GM12875 (cell line): Measurements from ENCODE around the gene DNAJC24.
"Not testable (repeated sequence)": the region's sequence is repeated elsewhere in the genome, so short reads cannot be mapped to it uniquely, and the experiment has no call there.

Experiments
- H3K4me3 ChIP-seq: one replicate; pipeline ENCODE4 v1.5.1; 2011; ENCODE audit warnings: low read depth, low read length, control low read depth
- TF ChIP-seq, protein P1 (sequence below): IDR thresholded peaks from 2 replicates; pipeline ENCODE4 v1.5.1; 2011; ENCODE audit warnings: low read depth, mild to moderate bottlenecking, control low read depth, inconsistent platforms, low read length, moderate library complexity, borderline replicate concordance; ENCODE audit not compliant: insufficient read depth

DNAJC24 gene, protein sequence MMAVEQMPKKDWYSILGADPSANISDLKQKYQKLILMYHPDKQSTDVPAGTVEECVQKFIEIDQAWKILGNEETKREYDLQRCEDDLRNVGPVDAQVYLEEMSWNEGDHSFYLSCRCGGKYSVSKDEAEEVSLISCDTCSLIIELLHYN

DNA sequence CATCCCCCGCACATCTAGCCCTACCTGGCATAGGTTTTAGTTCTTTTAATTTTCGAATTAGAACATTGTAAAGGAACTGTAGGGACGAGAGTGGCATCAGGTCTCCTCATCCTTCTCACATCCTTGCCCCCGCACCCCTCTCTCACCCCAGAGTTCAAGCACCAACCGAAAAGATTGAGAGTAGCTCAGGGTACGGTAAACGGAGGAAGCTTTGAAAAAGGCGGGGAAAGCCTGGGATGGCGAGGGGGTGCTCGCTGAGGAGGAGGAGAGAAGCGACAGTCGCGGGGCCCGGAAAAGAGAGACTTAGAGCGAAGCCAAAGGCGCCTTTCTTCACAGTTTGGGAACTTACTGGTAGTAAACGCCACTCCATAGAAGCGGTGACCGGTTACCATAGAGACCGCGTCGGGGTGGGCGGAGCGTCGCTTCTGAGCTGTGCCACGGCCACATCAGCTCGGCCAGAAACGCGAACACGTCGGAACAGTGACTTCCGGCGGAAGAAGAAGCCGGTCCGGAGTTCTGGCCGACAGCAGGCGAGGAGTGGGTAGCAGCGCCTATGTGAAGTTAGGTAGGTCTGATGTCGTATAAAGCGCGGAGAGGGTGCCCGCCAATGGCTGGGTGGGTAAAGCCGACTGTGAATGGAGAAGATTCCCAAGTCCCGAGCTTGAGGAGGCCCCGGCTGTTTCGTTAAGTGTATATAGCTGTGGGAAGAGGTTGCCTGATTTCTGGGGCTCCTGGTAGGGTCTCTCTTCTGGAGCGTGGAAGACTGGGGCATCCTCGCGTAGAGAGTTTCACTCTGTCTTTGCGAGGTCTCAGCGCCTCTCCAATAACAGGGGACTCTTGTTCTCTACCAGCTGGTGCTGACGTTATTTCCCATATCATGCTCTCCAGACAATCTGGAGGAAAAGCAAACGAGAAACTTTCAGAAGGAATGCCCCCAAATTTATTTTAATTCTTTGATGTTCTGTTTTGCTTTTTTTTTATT, at the start of gene DNAJC24, which contains the start of gene DCDC1:
TSS of gene DNAJC24 (plus strand) at position 513 of the 982 bp plus-strand sequence. CDS start 889 bp downstream, outside the sequence.
TSS of gene DCDC1 (minus strand) at position 392 of the 982 bp plus-strand sequence. CDS start 41,459 bp downstream, outside the sequence.
- TF ChIP-seq, protein P1, sequence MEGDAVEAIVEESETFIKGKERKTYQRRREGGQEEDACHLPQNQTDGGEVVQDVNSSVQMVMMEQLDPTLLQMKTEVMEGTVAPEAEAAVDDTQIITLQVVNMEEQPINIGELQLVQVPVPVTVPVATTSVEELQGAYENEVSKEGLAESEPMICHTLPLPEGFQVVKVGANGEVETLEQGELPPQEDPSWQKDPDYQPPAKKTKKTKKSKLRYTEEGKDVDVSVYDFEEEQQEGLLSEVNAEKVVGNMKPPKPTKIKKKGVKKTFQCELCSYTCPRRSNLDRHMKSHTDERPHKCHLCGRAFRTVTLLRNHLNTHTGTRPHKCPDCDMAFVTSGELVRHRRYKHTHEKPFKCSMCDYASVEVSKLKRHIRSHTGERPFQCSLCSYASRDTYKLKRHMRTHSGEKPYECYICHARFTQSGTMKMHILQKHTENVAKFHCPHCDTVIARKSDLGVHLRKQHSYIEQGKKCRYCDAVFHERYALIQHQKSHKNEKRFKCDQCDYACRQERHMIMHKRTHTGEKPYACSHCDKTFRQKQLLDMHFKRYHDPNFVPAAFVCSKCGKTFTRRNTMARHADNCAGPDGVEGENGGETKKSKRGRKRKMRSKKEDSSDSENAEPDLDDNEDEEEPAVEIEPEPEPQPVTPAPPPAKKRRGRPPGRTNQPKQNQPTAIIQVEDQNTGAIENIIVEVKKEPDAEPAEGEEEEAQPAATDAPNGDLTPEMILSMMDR = no peak
- peak within 1 kb of the TSS; percentile 62 for H3K4me3 ChIP-seq

DNA sequence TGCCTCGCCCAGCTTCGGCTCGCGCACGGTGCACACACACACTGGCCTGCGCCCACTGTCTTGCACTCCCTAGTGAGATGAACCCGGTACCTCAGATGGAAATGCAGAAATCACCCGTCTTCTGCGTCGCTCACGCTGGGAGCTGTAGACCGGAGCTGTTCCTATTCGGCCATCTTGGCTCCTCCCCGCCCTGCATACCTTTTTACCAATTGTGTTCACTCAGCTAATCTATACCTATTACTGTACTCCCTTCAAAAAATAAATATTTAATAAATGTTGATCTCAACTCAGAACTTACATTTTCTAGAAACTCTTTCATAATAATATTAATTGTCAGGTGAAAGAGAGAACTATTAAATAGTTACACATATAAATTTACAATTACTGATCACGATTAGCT, 48.2 kb upstream of the DNAJC24 start:
- H3K4me3 ChIP-seq = not testable (repeated sequence)

DNA sequence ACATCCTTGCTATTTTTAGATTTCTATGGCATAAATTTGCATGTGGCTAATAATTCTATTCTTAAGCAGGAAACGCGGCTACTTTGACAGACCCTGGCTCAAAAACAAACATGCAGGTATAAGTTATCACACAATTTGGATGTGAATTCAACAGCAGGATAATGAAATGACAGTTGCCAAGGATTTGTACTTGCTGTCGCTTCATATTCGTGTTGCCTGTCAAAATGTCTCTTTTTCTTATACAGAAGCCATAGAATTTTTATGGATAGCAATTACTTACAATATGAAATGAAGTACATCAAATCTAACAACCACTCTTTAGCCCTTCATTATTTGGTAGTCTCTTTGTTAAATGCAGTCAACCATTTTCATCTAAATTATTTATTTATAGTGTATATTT, 46.5 kb upstream of the DNAJC24 start:
- TF ChIP-seq, protein P1 = no peak

DNA sequence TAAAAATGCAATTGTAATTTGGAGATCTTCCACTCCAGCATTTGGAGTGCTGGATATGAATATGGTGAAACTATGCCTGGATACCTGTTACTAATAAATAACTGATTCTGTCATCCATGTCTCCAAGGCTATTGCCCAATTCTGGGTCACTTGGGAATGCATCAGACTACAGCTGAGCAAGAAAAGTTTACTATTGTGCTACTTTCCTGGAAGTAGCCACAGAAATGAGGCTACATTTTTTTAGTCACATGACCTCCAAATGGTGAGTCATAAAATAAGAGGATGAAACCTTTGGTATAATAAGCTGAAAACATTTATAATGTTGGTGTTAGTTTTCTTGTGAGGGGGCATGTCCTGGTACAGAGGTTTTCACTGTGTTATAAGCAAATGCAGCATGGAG, 44.5 kb upstream of the DNAJC24 start:
- TF ChIP-seq, protein P1 = no peak
- no peak overlapping the region for H3K4me3 ChIP-seq

More for the DNA sequence above, 46.5 kb upstream of the DNAJC24 start:
- no peak overlapping the region for H3K4me3 ChIP-seq

DNA sequence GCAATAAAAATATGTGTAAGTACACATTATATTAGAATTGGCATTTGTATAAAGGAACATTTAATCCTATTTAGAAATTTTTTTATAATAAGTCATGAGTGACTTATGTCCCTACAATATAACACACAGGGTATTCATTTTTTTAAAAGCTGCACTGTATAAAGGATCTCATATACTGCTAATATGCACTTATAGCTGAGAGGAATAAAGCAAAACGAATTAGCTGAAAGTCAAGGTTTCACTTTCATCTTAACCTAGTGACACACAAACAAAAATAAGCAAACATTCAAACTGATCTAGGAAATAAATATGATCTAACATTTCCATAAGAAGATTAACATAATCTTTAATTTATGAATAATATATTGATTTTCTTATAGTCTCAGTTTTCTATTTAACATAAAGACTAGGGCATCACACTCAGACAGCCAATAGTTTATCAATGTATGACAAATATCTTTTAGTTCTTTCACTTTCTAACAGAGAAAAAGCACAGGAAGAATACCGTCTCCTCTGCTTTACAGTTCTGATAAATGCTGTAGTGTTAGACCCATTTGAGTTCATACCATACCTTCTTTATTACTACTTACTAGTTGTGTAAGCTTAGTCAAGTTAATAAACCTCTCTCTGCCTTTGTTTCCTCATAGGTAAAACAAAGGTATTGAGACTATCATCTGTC, 43.1 kb upstream of the DNAJC24 start:
- H3K4me3 ChIP-seq = no peak overlapping the region
- TF ChIP-seq, protein P1 = no peak

DNA sequence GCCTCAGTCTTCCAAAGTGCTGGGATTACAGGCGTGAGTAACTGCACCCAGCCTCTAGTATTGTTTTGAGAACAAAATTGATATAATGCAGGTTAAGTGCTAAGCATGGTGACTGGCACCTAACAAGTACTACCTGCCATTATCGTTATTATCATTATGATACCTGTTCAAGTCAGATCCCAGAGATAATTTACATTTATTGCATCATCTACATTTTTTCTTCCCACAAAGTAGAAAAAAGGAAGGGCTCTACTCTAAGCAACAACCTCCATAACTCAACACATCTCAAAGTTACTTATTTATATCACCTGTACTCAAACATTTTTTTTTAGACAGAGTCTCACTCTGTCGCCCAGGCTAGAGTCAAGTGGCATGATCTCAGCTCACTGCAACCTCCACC, 42.2 kb upstream of the DNAJC24 start:
- no peak overlapping the region for H3K4me3 ChIP-seq
- TF ChIP-seq, protein P1 = no peak

DNA sequence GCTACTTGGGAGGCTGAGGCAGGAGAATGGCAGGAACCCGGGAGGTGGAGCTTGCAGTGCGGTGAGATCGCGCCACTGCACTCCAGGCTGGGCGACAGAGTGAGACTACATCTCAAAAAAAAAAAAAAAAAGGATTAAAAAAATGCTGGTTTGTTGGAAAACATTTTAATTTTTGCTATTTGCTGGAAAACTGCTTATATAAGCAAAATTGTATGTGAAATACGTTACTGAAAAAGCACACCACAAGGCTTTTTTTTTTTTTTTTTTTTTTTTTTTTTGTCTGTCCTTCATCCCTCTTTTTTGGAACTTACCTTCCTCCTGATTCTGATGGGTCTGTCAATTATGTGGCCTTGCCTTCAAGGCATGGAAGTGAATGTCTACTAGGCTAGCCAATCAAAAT, 41.0 kb upstream of the DNAJC24 start:
- TF ChIP-seq, protein P1 = no peak
- H3K4me3 ChIP-seq = no peak overlapping the region
